Raji (cell line): ENCODE data around the gene ERBB4.

Experiments used
- POLR2A ChIP-seq: IDR thresholded peaks from 2 replicates; pipeline ENCODE4 v1.6.1; 2011; ENCODE audit warnings: low read depth, low read length, control low read depth; ENCODE audit not compliant: insufficient read depth

ERBB4 gene

GRCh38 chr2:212107014-212107413 lies 431.6 kb downstream of the ERBB4 start:
- TF ChIP-seq POLR2A, result no peak

- no peak for TF ChIP-seq POLR2A
Measured at GRCh38 chr2:212099658-212100057, 438.9 kb downstream of the ERBB4 start.

- TF ChIP-seq POLR2A, result no peak
Measured at GRCh38 chr2:212098966-212099365, 439.6 kb downstream of the ERBB4 start.

- TF ChIP-seq POLR2A, result no peak
Measured at GRCh38 chr2:212097001-212097400, 441.6 kb downstream of the ERBB4 start.

GRCh38 chr2:212089873-212090272 lies 448.7 kb downstream of the ERBB4 start:
- TF ChIP-seq POLR2A, result no peak

- no peak for TF ChIP-seq POLR2A
Measured at GRCh38 chr2:212088353-212088752, 450.2 kb downstream of the ERBB4 start.

- no peak for TF ChIP-seq POLR2A
Measured at GRCh38 chr2:212083492-212083891, 455.1 kb downstream of the ERBB4 start.

GRCh38 chr2:212078103-212078502 lies 460.5 kb downstream of the ERBB4 start:
- no peak for TF ChIP-seq POLR2A

GRCh38 chr2:212076456-212076855 lies 462.1 kb downstream of the ERBB4 start:
- TF ChIP-seq POLR2A, result no peak

- no peak for TF ChIP-seq POLR2A
Measured at GRCh38 chr2:212073360-212073759, 465.2 kb downstream of the ERBB4 start.

- TF ChIP-seq POLR2A, result no peak
Measured at GRCh38 chr2:212066546-212066945, 472.1 kb downstream of the ERBB4 start.

GRCh38 chr2:212064318-212064717 lies 474.3 kb downstream of the ERBB4 start:
- TF ChIP-seq POLR2A, result no peak

- TF ChIP-seq POLR2A, result no peak
Measured at GRCh38 chr2:212052412-212053159, 486.0 kb downstream of the ERBB4 start.

- no peak for TF ChIP-seq POLR2A
Measured at GRCh38 chr2:212050871-212051270, 487.7 kb downstream of the ERBB4 start.

- TF ChIP-seq POLR2A, result no peak
Measured at GRCh38 chr2:212042562-212042961, 496.0 kb downstream of the ERBB4 start.

- no peak for TF ChIP-seq POLR2A
Measured at GRCh38 chr2:212037062-212037461, 501.5 kb downstream of the ERBB4 start.
